ENCODE results near the gene TRMT112. TPM values are rescaled to one million over a fixed set of nuclear protein-coding genes. Genes with fewer than 3 reads are reported as not detected.

TRMT112 gene
- total RNA-seq, 1 experiment from 2014 or later = 328 TPM

- ChIA-PET RAD21 (ENCODE audit: low non-redundant PET in 1 of 2, low total read pairs in 2 of 2, uncharacterized antibody in 2 of 2, unreplicated experiment in 2 of 2) (no interaction called here), POLR2A (interaction anchor here (1.0 kb wide), 1 partner anchor 10 kb away, joined by 4 read pairs; no protein-coding TSS in a partner anchor), CTCF (interaction anchor here (1.1 to 2.1 kb wide), 2 partner anchors 10 kb away, joined by 3 to 4 read pairs; no protein-coding TSS in a partner anchor)
- no peaks in the 10 kb centered on the region for H3K27me3 ChIP-seq (ENCODE audit: insufficient read depth, low read length)
- no peak overlapping the region for H3K27ac ChIP-seq (ENCODE audit: low read depth, low read length)
- H3K79me2 ChIP-seq (ENCODE audit: insufficient read depth, low read length) = peaks cover 8% of the 10 kb centered on the region; the same call in 1 of the 2 replicates
- no peak for TF ChIP-seq SRF (IDR thresholded peaks at IDR 0.05; ENCODE audit: low read depth)
- no peak for TF ChIP-seq ELF1 (IDR thresholded peaks at IDR 0.05; ENCODE audit: borderline replicate concordance, low read depth)
- TF ChIP-seq FOSL1 (IDR thresholded peaks at IDR 0.05; ENCODE audit: low read depth) = no peak
- TF ChIP-seq SIN3A (IDR thresholded peaks at IDR 0.05; ENCODE audit: low read depth) = no peak
- no peak for TF ChIP-seq JUND (IDR thresholded peaks at IDR 0.05)
- no peak for TF ChIP-seq EZH2 (IDR thresholded peaks at IDR 0.05)
- no peak for TF ChIP-seq CTCF (IDR thresholded peaks at IDR 0.05 in 2 of 3, conservative IDR thresholded peaks at IDR 0.05 in 1 of 3; ENCODE audit: borderline replicate concordance in 1 of 3, insufficient read depth in 1 of 3, low read depth in 2 of 3, low read length in 2 of 3)
- TF ChIP-seq RAD21 (IDR thresholded peaks at IDR 0.05; ENCODE audit: low read depth) = no peak
- TF ChIP-seq REST (IDR thresholded peaks at IDR 0.05; ENCODE audit: low read depth) = no peak
- TF ChIP-seq EZH2phosphoT487 (IDR thresholded peaks at IDR 0.05; ENCODE audit: borderline replicate concordance) = no peak
- DNase-seq (ENCODE audit: low read depth, low spot score) (no peak), ATAC-seq (no peak)
- H3K4me3 ChIP-seq (replicated peaks in 1 of 2; ENCODE audit: low read depth in 1 of 2, low read length in 2 of 2) = no peak overlapping the region
- H3K4me2 ChIP-seq (ENCODE audit: low read length) = no peak overlapping the region
- no peaks in the 10 kb centered on the region for H3K9me2 ChIP-seq (ENCODE audit: insufficient read depth)
- no peaks in the 10 kb centered on the region for H4K20me1 ChIP-seq (ENCODE audit: insufficient read depth)
- H2AFZ ChIP-seq (ENCODE audit: low read depth, low read length, poor library complexity, severe bottlenecking) = no peak overlapping the region
- no peaks in the 10 kb centered on the region for H3K9me3 ChIP-seq (ENCODE audit: control insufficient read depth in 1 of 2, insufficient read depth in 1 of 2, low read depth in 1 of 2, low read length in 2 of 2)
- H3K4me1 ChIP-seq (ENCODE audit: control insufficient read depth in 1 of 2, insufficient read depth in 2 of 2, low read length in 2 of 2) = peaks cover 5 to 6% of the 10 kb centered on the region in 2 experiments; a peak in 1 of 4 replicates
- no TSS peak for BruUV-seq (replicated peaks)
- peaks cover 18 to 59% of the 10 kb centered on the region in 2 experiments for H3K36me3 ChIP-seq (ENCODE audit: control insufficient read depth in 1 of 2, insufficient read depth in 2 of 2, low read length in 2 of 2)
- no peak overlapping the region for H3K9ac ChIP-seq (ENCODE audit: low read length)
- intact Hi-C loops (cut with micrococcal nuclease) = no loop called here
These were observed 49.4 kb upstream of the TRMT112 start for GRCh38 chr11:64366751-64367150.

Measured in HCT116 (cell line).